H9 (cell line): ENCODE data around the gene FCHO1. TPM values are rescaled to one million over a fixed set of nuclear protein-coding genes. Genes with fewer than 3 reads are reported as not detected.

Experiments used
- DNase-seq: peaks from one replicate; pipeline ENCODE4 v3.0.0-alpha.2; 2017
- H2AFZ ChIP-seq: one replicate; pipeline ENCODE4 v1.6.1; 2013; ENCODE audit warnings: mild to moderate bottlenecking, low read length, control low read depth, moderate library complexity
- H2AK5ac ChIP-seq: 2 replicates; pipeline ENCODE4 v1.6.1; 2013; ENCODE audit warnings: low read length, control low read depth, mixed read lengths; ENCODE audit not compliant: insufficient read length
- H2BK120ac ChIP-seq: one replicate; pipeline ENCODE4 v1.6.1; 2013; ENCODE audit warnings: low read depth, mild to moderate bottlenecking, low read length, control low read depth, inconsistent platforms; ENCODE audit not compliant: poor library complexity, severe bottlenecking
- H2BK12ac ChIP-seq: 2 replicates; pipeline ENCODE4 v1.6.1; 2013; ENCODE audit warnings: low read length, control low read depth, mixed read lengths, low read depth; ENCODE audit not compliant: insufficient read length
- H2BK15ac ChIP-seq: 2 replicates; pipeline ENCODE4 v1.6.1; 2013; ENCODE audit warnings: low read depth, low read length, control low read depth
- H2BK20ac ChIP-seq: one replicate; pipeline ENCODE4 v1.6.1; 2013; ENCODE audit warnings: low read depth, mild to moderate bottlenecking, low read length, control low read depth, inconsistent platforms; ENCODE audit not compliant: poor library complexity, severe bottlenecking
- H2BK5ac ChIP-seq: 2 replicates; pipeline ENCODE4 v1.6.1; 2013; ENCODE audit warnings: low read length, control low read depth, mixed read lengths; ENCODE audit not compliant: insufficient read length
- H3K14ac ChIP-seq: 2 replicates; pipeline ENCODE4 v1.6.1; 2013; ENCODE audit warnings: low read length, control low read depth; ENCODE audit not compliant: insufficient read depth
- H3K18ac ChIP-seq: 2 replicates; pipeline ENCODE4 v1.6.1; 2013; ENCODE audit warnings: low read depth, mild to moderate bottlenecking, mixed read lengths, low read length, control low read depth; ENCODE audit not compliant: insufficient read length
- H3K23ac ChIP-seq: 2 replicates; pipeline ENCODE4 v1.6.1; 2013; ENCODE audit warnings: low read length, control low read depth, mixed read lengths, low read depth; ENCODE audit not compliant: insufficient read length
- H3K23me2 ChIP-seq: 2 replicates; pipeline ENCODE4 v1.6.1; 2013; ENCODE audit warnings: low read depth, mild to moderate bottlenecking, mixed read lengths, low read length, control low read depth; ENCODE audit not compliant: insufficient read length, poor library complexity, severe bottlenecking
- H3K27ac ChIP-seq: 2 replicates; pipeline ENCODE4 v1.5.1; 2013; ENCODE audit warnings: low read length, control low read depth, mixed read lengths, low read depth; ENCODE audit not compliant: insufficient read length
- H3K27me3 ChIP-seq: 2 replicates; pipeline ENCODE4 v1.6.1; 2013; ENCODE audit warnings: low read length, control low read depth, inconsistent platforms; ENCODE audit not compliant: insufficient read depth
- H3K4ac ChIP-seq: 2 replicates; pipeline ENCODE4 v1.6.1; 2013; ENCODE audit warnings: low read depth, mild to moderate bottlenecking, control low read depth, inconsistent platforms, low read length, moderate library complexity
- H3K4me1 ChIP-seq: 2 replicates; pipeline ENCODE4 v1.6.1; 2013; ENCODE audit warnings: low read length, control low read depth, inconsistent platforms; ENCODE audit not compliant: insufficient read depth
- H3K4me2 ChIP-seq: 2 replicates; pipeline ENCODE4 v1.6.1; 2013; ENCODE audit warnings: low read length, control low read depth, mixed read lengths; ENCODE audit not compliant: insufficient read length, insufficient read depth
- H3K56ac ChIP-seq: 2 replicates; pipeline ENCODE4 v1.6.1; 2013; ENCODE audit warnings: low read depth, mild to moderate bottlenecking, mixed read lengths, low read length, control low read depth; ENCODE audit not compliant: insufficient read length
- H3K79me1 ChIP-seq: 2 replicates; pipeline ENCODE4 v1.6.1; 2013; ENCODE audit warnings: low read depth, mild to moderate bottlenecking, moderate library complexity, low read length, control low read depth, inconsistent platforms; ENCODE audit not compliant: insufficient read depth, poor library complexity, severe bottlenecking
- H3K79me2 ChIP-seq: 2 replicates; pipeline ENCODE4 v1.6.1; 2013; ENCODE audit warnings: low read length, control low read depth, inconsistent platforms; ENCODE audit not compliant: insufficient read depth
- H3K9ac ChIP-seq: 2 replicates; pipeline ENCODE4 v1.6.1; 2013; ENCODE audit warnings: low read length, control low read depth, mixed read lengths; ENCODE audit not compliant: insufficient read length; ENCODE audit errors: extremely low read depth
- H3K9me3 ChIP-seq: one replicate; pipeline ENCODE4 v1.6.1; 2013; ENCODE audit warnings: low read depth, low read length, inconsistent platforms; ENCODE audit not compliant: control insufficient read depth
- H3T11ph ChIP-seq: one replicate; pipeline ENCODE4 v1.6.1; 2013; ENCODE audit warnings: mild to moderate bottlenecking, low read length, control low read depth, inconsistent platforms
- H4K20me1 ChIP-seq: one replicate; pipeline ENCODE4 v1.6.1; 2013; ENCODE audit not compliant: control insufficient read depth, insufficient read length, insufficient read depth
- H4K5ac ChIP-seq: 2 replicates; pipeline ENCODE4 v1.6.1; 2013; ENCODE audit warnings: low read depth, mild to moderate bottlenecking, mixed read lengths, low read length, control low read depth; ENCODE audit not compliant: insufficient read length
- H4K8ac ChIP-seq: replicated peaks from 2 replicates; pipeline ENCODE4 v1.6.1; 2013; ENCODE audit warnings: low read length, control low read depth, mixed read lengths, low read depth; ENCODE audit not compliant: insufficient read length
- H4K91ac ChIP-seq: 2 replicates; pipeline ENCODE4 v1.6.1; 2013; ENCODE audit warnings: low read depth, mild to moderate bottlenecking, moderate library complexity, mixed read lengths, low read length, control low read depth; ENCODE audit not compliant: insufficient read length
- H3K27ac Mint-ChIP-seq, 3 experiments: 2 replicates in 2 of 3; 3 replicates in 1 of 3; pipeline ENCODE4 v1.8.0; 2020 to 2021; ENCODE audit warnings: mixed read lengths in 3 of 3, mild to moderate bottlenecking in 1 of 3, moderate library complexity in 1 of 3
- H3K27me3 Mint-ChIP-seq: 2 replicates; pipeline ENCODE4 v1.8.0; 2021; ENCODE audit warnings: low read depth, mild to moderate bottlenecking, moderate library complexity, mixed read lengths
- H3K36me3 Mint-ChIP-seq, 3 experiments: 2 replicates in 2 of 3; 3 replicates in 1 of 3; pipeline ENCODE4 v1.8.0; 2020 to 2021; ENCODE audit warnings: low read depth in 3 of 3, mixed read lengths in 3 of 3; ENCODE audit not compliant: insufficient read depth in 1 of 3
- H3K4me1 Mint-ChIP-seq, 2 experiments: 2 replicates each; pipeline ENCODE4 v1.8.0; 2020; ENCODE audit warnings: mixed read lengths in 2 of 2
- H3K4me3 Mint-ChIP-seq, 2 experiments: 2 replicates in 1 of 2; 3 replicates in 1 of 2; pipeline ENCODE4 v1.8.0; 2020 to 2021; ENCODE audit warnings: mild to moderate bottlenecking in 2 of 2, mixed read lengths in 2 of 2, moderate library complexity in 1 of 2
- H3K9me3 Mint-ChIP-seq, 2 experiments: 2 replicates in 1 of 2; 3 replicates in 1 of 2; pipeline ENCODE4 v1.8.0; 2020; ENCODE audit warnings: mild to moderate bottlenecking in 2 of 2, mixed read lengths in 2 of 2, moderate library complexity in 1 of 2
- CTCF ChIP-seq: fragments of 200-600 bp; sonication (generic); conservative IDR thresholded peaks from 3 replicates; pipeline ENCODE4 v1.8.0; 2021; ENCODE audit warnings: antibody characterized with exemption, mild to moderate bottlenecking
- WGBS: extraction: QIAGEN DNeasy Blood & Tissue Kit; methylation state at CpG from one replicate; pipeline ENCODE4 v1.1.7; 2013; ENCODE audit warnings: missing lambda C conversion rate, low lambda C conversion rate, mixed read lengths; ENCODE audit not compliant: insufficient read length; ENCODE audit errors: extremely low coverage; 5-methylcytosine and 5-hydroxymethylcytosine counted together
- total RNA-seq: library from RNA; stranded (reverse); gene quantifications from 2 replicates; pipeline ENCODE4 v1.2.1, GENCODE V29; 2021

The FCHO1 gene
- total RNA-seq, 1 experiment from 2014 or later = 13.1 TPM

- Mint-ChIP-seq H3K4me3 (no peak overlapping the region), H3K27me3 (no peaks in the 10 kb centered on the region), H3K27ac (no peak overlapping the region), H3K9me3 (no peaks in the 10 kb centered on the region), H3K4me1 (peaks cover 0 to 2% of the 10 kb centered on the region in 2 experiments; a peak in 2 of 4 replicates), H3K36me3 (peaks cover 40 to 70% (median 68%) of the 10 kb centered on the region in 3 experiments)
- Histone ChIP-seq H3K4me2 (no peak overlapping the region), H3K18ac (no peak overlapping the region), H3K4ac (no peak overlapping the region), H3T11ph (no peak overlapping the region), H3K14ac (no peak overlapping the region), H2AK5ac (no peak overlapping the region), H3K79me2 (peaks cover 3% of the 10 kb centered on the region; the same call in 1 of the 2 replicates), H3K23ac (no peak overlapping the region), H2BK5ac (no peak overlapping the region), H4K91ac (no peak overlapping the region), H4K5ac (no peak overlapping the region), H4K20me1 (peaks cover 5% of the 10 kb centered on the region), H2AFZ (no peak overlapping the region), H2BK20ac (no peak overlapping the region), H3K56ac (no peak overlapping the region), H3K27ac (no peak overlapping the region), H3K9me3 (no peaks in the 10 kb centered on the region), H3K27me3 (no peaks in the 10 kb centered on the region), H3K4me1 (no peaks in the 10 kb centered on the region), H4K8ac (no peak overlapping the region), H3K9ac (no peak overlapping the region), H2BK12ac (no peak overlapping the region), H2BK120ac (no peak overlapping the region), H3K23me2 (no peaks in the 10 kb centered on the region), H2BK15ac (no peak overlapping the region), H3K79me1 (no peaks in the 10 kb centered on the region)
- no peak for DNase-seq
- WGBS = no CpG with 5 or more reads among the region's 19 CpGs
- no peak for TF ChIP-seq CTCF
Measured at GRCh38 chr19:17727843-17728242, 23.4 kb upstream of the FCHO1 start.
